GM13977 (cell line): ENCODE data around the gene RIOK3.

ENCODE experiments used
- DNase-seq: peaks from one replicate; pipeline ENCODE4 v3.0.0; 2012; ENCODE audit warnings: low spot score
- in situ Hi-C: fragments of 300-500 bp; cut with MboI; formaldehyde crosslinking; loops from one replicate; pipeline ENCODE4 v1.12.0; 2022; ENCODE audit warnings: low sequenced_read_pairs, low pct_unique_long_range_greater_than_20kb, mixed read lengths, inconsistent platforms; ENCODE audit not compliant: unreplicated experiment
- TF ChIP-seq, protein P1 (sequence below): IDR thresholded peaks from 2 replicates; pipeline ENCODE4 v1.5.1; 2012; ENCODE audit warnings: mild to moderate bottlenecking, control low read depth; ENCODE audit not compliant: insufficient read depth; ENCODE audit errors: extremely low read depth, missing control alignments

The RIOK3 gene

GRCh38 chr18:23458830-23459529 lies 5.9 kb downstream of the RIOK3 start:
- no peak for DNase-seq
- in situ Hi-C loops, result no loop called here
- TF ChIP-seq, protein P1, sequence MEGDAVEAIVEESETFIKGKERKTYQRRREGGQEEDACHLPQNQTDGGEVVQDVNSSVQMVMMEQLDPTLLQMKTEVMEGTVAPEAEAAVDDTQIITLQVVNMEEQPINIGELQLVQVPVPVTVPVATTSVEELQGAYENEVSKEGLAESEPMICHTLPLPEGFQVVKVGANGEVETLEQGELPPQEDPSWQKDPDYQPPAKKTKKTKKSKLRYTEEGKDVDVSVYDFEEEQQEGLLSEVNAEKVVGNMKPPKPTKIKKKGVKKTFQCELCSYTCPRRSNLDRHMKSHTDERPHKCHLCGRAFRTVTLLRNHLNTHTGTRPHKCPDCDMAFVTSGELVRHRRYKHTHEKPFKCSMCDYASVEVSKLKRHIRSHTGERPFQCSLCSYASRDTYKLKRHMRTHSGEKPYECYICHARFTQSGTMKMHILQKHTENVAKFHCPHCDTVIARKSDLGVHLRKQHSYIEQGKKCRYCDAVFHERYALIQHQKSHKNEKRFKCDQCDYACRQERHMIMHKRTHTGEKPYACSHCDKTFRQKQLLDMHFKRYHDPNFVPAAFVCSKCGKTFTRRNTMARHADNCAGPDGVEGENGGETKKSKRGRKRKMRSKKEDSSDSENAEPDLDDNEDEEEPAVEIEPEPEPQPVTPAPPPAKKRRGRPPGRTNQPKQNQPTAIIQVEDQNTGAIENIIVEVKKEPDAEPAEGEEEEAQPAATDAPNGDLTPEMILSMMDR, result no peak

- in situ Hi-C loops, result no loop called here
- no peak for DNase-seq
- TF ChIP-seq, protein P1, result no peak
These were observed 6.4 kb downstream of the RIOK3 start for GRCh38 chr18:23459530-23459921.

GRCh38 chr18:23460285-23461273 lies 7.5 kb downstream of the RIOK3 start:
- no peak for DNase-seq
- in situ Hi-C loops, result no loop called here
- TF ChIP-seq, protein P1, result no peak

DNA sequence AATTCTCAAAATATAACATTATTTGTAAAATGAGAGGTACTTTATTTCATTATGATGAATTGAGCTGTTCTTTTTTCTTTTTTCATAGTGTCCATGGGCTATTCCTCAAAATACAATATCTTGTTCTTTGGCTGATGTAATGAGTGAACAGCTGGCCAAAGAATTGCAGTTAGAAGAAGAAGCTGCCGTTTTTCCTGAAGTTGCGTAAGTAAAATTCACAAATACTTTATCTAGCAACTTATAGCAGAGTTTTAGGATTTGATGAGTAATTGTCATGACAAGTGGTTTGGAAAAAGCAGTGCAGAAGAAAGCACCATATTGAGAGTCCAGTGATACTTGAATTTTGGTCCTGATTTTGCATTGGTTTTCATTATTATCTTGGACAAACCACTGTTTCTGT lies 9.8 kb downstream of the RIOK3 start:
- DNase-seq, result no peak
- in situ Hi-C loops, result no loop called here

DNA sequence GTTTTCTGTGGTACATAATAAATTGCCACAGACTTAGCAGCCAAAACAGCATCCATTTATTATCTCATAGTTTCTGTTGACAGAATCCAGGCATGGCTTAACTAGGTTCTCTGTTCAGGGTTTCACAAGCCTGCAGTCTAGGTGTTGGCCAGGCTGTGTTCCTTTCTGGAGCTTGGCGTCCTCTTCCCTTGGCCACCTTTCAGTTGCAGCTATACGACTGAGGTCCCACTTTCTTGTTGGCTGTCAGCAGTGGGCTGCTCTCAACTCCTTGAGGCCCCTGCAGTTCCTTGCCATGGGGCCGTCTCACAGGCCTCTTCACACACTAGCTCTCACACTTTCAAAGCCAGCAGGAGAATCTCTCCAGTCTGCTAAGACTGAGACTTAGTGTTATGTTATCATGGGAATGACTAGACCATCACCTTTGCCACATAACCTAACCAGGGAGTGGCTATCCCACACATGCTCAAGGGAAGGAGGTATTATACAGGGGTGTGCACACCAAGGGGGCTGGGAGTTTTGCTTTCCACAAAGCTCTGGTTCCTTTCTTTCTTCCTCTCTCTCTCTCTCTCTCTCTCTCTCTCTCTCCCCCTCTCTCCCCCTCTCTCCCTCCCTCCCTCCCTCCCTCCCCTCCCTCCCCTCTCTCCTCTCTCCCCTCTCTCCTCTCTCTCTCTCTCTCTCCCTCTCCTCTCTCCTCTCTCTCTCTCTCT lies 15.8 kb downstream of the RIOK3 start:
- TF ChIP-seq, protein P1, result no peak

More for the DNA sequence above, 9.8 kb downstream of the RIOK3 start:
- TF ChIP-seq, protein P1, result no peak

More for the DNA sequence above, 15.8 kb downstream of the RIOK3 start:
- no peak for DNase-seq
- in situ Hi-C loops, result no loop called here
